ENCODE measurements around the gene STAMBPL1. TPM values are rescaled to one million over a fixed set of nuclear protein-coding genes. Genes with fewer than 3 reads are reported as not detected.

STAMBPL1 gene
- total and polyA plus RNA-seq, 11 donors: 1.0 to 6.3 (median 3.3) TPM

- ATAC-seq: no peak
- H3K4me3 ChIP-seq: no peak overlapping the region
- WGBS, 4 donors: 86 to 97% (median 93%) methylated on average over 3 of the region's 3 CpGs
These were observed 63.7 kb downstream of the STAMBPL1 start for GRCh38 chr10:88943778-88944177.

GRCh38 chr10:88944813-88945212 lies 64.8 kb downstream of the STAMBPL1 start:
- intact Hi-C loops (cut with DNase I): no loop called here

More at GRCh38 chr10:88943778-88944177, 63.7 kb downstream of the STAMBPL1 start:
- DNase-seq: no peak
- intact Hi-C loops (cut with DNase I): no loop called here
- Histone ChIP-seq H3K36me3 (peaks cover 0 to 93% (median 37%) of the 10 kb centered on the region in 9 donors), H3K4me1 (peaks cover 0 to 16% (median 0%) of the 10 kb centered on the region in 12 donors), H3K9me3 (no peaks in the 10 kb centered on the region), H3K27ac (peak overlapping the region in 1 of 12 donors; percentile 78), H3K27me3 (no peaks in the 10 kb centered on the region)
- TF ChIP-seq POLR2A (IDR thresholded peaks at IDR 0.05) (no peak), CTCF (IDR thresholded peaks at IDR 0.05) (no peak)

GRCh38 chr10:88946200-88946599 lies 66.2 kb downstream of the STAMBPL1 start:
- Histone ChIP-seq H3K4me1 (peaks cover 0 to 32% (median 9%) of the 10 kb centered on the region in 12 donors), H3K36me3 (peaks cover 0 to 69% (median 14%) of the 10 kb centered on the region in 9 donors), H3K9me3 (no peaks in the 10 kb centered on the region), H3K27ac (peak overlapping the region in 1 of 12 donors; percentile 78), H3K4me3 (no peak overlapping the region), H3K27me3 (no peaks in the 10 kb centered on the region)
- WGBS, 4 donors: 75 to 97% (median 89%) methylated on average over 1 of the region's 1 CpG
- ATAC-seq (no peak), DNase-seq (no peak)
- intact Hi-C loops (cut with DNase I): no loop called here
- TF ChIP-seq POLR2A (IDR thresholded peaks at IDR 0.05): no peak
- TF ChIP-seq CTCF (IDR thresholded peaks at IDR 0.05): no peak

More at GRCh38 chr10:88944813-88945212, 64.8 kb downstream of the STAMBPL1 start:
- Histone ChIP-seq H3K4me3 (no peak overlapping the region), H3K27me3 (no peaks in the 10 kb centered on the region), H3K27ac (peak overlapping the region in 1 of 12 donors; percentile 78), H3K36me3 (peaks cover 0 to 83% (median 28%) of the 10 kb centered on the region in 9 donors), H3K9me3 (no peaks in the 10 kb centered on the region), H3K4me1 (peaks cover 0 to 19% (median 0%) of the 10 kb centered on the region in 12 donors)
- TF ChIP-seq POLR2A (IDR thresholded peaks at IDR 0.05) (no peak), CTCF (IDR thresholded peaks at IDR 0.05) (no peak)
- ATAC-seq (no peak), DNase-seq (no peak)
- 77 to 84% (median 84%) methylated on average over 3 of the region's 3 CpGs for WGBS, 4 donors

GRCh38 chr10:88946965-88947590 lies 67.0 kb downstream of the STAMBPL1 start:
- H3K27ac ChIP-seq: peak overlapping the region in 1 of 12 donors; percentile 88
- H3K4me1 ChIP-seq: peaks cover 0 to 38% (median 10%) of the 10 kb centered on the region in 12 donors
- no peak for ATAC-seq
- peak overlapping the region in 4 of 12 donors; percentile 11 to 60 (median 33) for H3K4me3 ChIP-seq
- intact Hi-C loops (cut with DNase I): no loop called here
- H3K9me3 ChIP-seq: no peaks in the 10 kb centered on the region
- no peaks in the 10 kb centered on the region for H3K27me3 ChIP-seq
- TF ChIP-seq CTCF (IDR thresholded peaks at IDR 0.05) (no peak), POLR2A (IDR thresholded peaks at IDR 0.05) (no peak)
- DNase-seq: no peak
- WGBS, 4 donors: 80 to 90% (median 86%) methylated on average over 5 to 6 of the region's 6 CpGs
- peaks cover 0 to 60% (median 13%) of the 10 kb centered on the region in 9 donors for H3K36me3 ChIP-seq

Data from heart left ventricle (tissue), 16 donors.